HepG2 (cell line): ENCODE results near the gene MAP2K7. TPM values are rescaled to one million over a fixed set of nuclear protein-coding genes. Genes with fewer than 3 reads are reported as not detected.

ENCODE experiments used
- ARNT ChIP-seq: fragments of 450-650 bp; IDR thresholded peaks from 2 replicates; pipeline ENCODE4 v1.6.1; 2017
- ISL2 ChIP-seq: sonication (generic); formaldehyde crosslinking; IDR thresholded peaks from 2 replicates; pipeline ENCODE4 v1.5.0; 2020; ENCODE audit warnings: missing genetic modification reagents
- MLXIP ChIP-seq: sonication (generic); formaldehyde crosslinking; IDR thresholded peaks from 2 replicates; pipeline ENCODE4 v1.9.0; 2021; ENCODE audit warnings: missing genetic modification reagents, borderline replicate concordance
- TCF12 ChIP-seq, 2 experiments: fragments of 450-650 bp in 1 of 2; sonication (generic) in 1 of 2; formaldehyde crosslinking in 1 of 2; IDR thresholded peaks; 2 replicates each; pipeline versions ENCODE4 v1.6.1 to v1.8.0; 2017 to 2022; ENCODE audit warnings: antibody characterized with exemption in 1 of 2, mild to moderate bottlenecking in 1 of 2, missing genetic modification reagents in 1 of 2, moderate library complexity in 1 of 2
- TCF7 ChIP-seq: sonication (generic); IDR thresholded peaks from 2 replicates; pipeline ENCODE4 v1.6.1; 2016; ENCODE audit warnings: antibody characterized with exemption, low read depth
- TFAP4 ChIP-seq: sonication (generic); IDR thresholded peaks from 2 replicates; pipeline ENCODE4 v1.6.1; 2016; ENCODE audit warnings: low read depth, borderline replicate concordance
- TRIM24 ChIP-seq: sonication (generic); formaldehyde crosslinking; IDR thresholded peaks from 2 replicates; pipeline ENCODE4 v1.8.0; 2022; ENCODE audit warnings: mild to moderate bottlenecking, missing genetic modification reagents
- XRCC5 ChIP-seq: fragments of 200-400 bp; formaldehyde crosslinking; optimal IDR thresholded peaks from 2 replicates; pipeline ENCODE3; 2017; ENCODE audit warnings: mild to moderate bottlenecking, low read length
- ZFP36 ChIP-seq: fragments of 150-350 bp; IDR thresholded peaks from 2 replicates; pipeline ENCODE4 v1.6.1; 2018; ENCODE audit warnings: borderline replicate concordance, low read length, low read depth; ENCODE audit not compliant: partially characterized antibody
- ZFP36L2 ChIP-seq: sonication (generic); formaldehyde crosslinking; IDR thresholded peaks from 2 replicates; pipeline ENCODE4 v1.4.0; 2020; ENCODE audit warnings: missing genetic modification reagents
- ZMYM2 ChIP-seq: sonication (generic); formaldehyde crosslinking; IDR thresholded peaks from 2 replicates; pipeline ENCODE4 v1.8.0; 2022; ENCODE audit warnings: mild to moderate bottlenecking, missing genetic modification reagents
- ZNF264 ChIP-seq: sonication (generic); formaldehyde crosslinking; IDR thresholded peaks from 2 replicates; pipeline ENCODE4 v1.4.0; 2020; ENCODE audit warnings: missing genetic modification reagents
- ZNF280B ChIP-seq: sonication (generic); formaldehyde crosslinking; IDR thresholded peaks from 2 replicates; pipeline ENCODE4 v1.5.0; 2020; ENCODE audit warnings: missing genetic modification reagents, mild to moderate bottlenecking, borderline replicate concordance
- ZNF296 ChIP-seq: sonication (generic); formaldehyde crosslinking; conservative IDR thresholded peaks from 2 replicates; pipeline ENCODE4 v1.5.0; 2020; ENCODE audit warnings: mild to moderate bottlenecking, missing genetic modification reagents
- ZNF547 ChIP-seq: sonication (generic); formaldehyde crosslinking; IDR thresholded peaks from 2 replicates; pipeline ENCODE4 v1.5.1; 2020; ENCODE audit warnings: mild to moderate bottlenecking, missing genetic modification reagents
- polyA plus RNA-seq, 8 experiments: library from polyadenylated mRNA; depleted of rRNA in 3 of 8; stranded (reverse) in 7 of 8; unstranded in 1 of 8; fragments of >200 nt; fragmentation: Illumina TruSeq in 4 of 8; extraction: Trizol in 4 of 8; gene quantifications; 2 replicates each; pipeline versions ENCODE4 v1.2.1 to v1.2.3, GENCODE V29; 2011 to 2016; ENCODE audit warnings: low read depth in 4 of 8, missing spikeins in 1 of 8, mixed read lengths in 1 of 8; ENCODE audit not compliant: insufficient read depth in 1 of 8
- total RNA-seq, 5 experiments: library from RNA; depleted of rRNA; stranded (reverse); fragments of >200 nt; fragmentation: Illumina TruSeq; extraction: Trizol; gene quantifications; 2 replicates each; pipeline ENCODE4 v1.2.3, GENCODE V29; 2016; ENCODE audit warnings: low read depth in 1 of 5
- TF ChIP-seq, protein P1 (sequence below): sonication (generic); formaldehyde crosslinking; IDR thresholded peaks from 2 replicates; pipeline ENCODE4; 2020; ENCODE audit warnings: missing genetic modification reagents, mild to moderate bottlenecking, borderline replicate concordance
- TF ChIP-seq, protein P2 (sequence below), 2 experiments: fragments of 450-650 bp in 1 of 2; sonication (generic) in 1 of 2; formaldehyde crosslinking; IDR thresholded peaks; 2 replicates each; pipeline versions ENCODE4 v1.5.0 to v1.8.0; 2020 to 2022; ENCODE audit warnings: mild to moderate bottlenecking in 1 of 2, missing genetic modification reagents in 1 of 2
- TF ChIP-seq, protein P3 (sequence below): sonication (generic); formaldehyde crosslinking; IDR thresholded peaks from 2 replicates; pipeline ENCODE4 v1.4.0; 2020; ENCODE audit warnings: mild to moderate bottlenecking, missing genetic modification reagents

MAP2K7 gene
- total and polyA plus RNA-seq, 2 of the 13 experiments (the other 11 are each of a cell fraction or from before 2014, with no cell fraction given), result 9.0 to 10.8 TPM

DNA sequence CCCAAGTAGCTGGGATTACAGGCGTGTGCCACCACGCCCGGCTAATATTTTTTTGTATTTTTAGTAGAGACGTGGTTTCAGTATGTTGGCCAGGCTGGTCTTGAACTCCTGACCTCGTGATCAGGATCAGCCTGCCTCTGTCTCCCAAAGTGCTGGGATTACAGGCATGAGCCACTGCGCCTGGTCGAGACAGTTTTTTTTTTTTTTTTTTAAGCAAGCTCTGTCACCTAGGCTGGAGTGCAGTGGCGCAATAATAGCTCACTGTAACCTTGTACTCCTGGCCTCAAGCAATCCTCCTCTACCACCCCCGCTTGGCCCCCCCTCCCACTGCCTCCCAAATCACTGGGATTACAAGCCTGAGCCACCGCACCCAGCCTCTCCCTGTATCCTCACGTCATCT, 6.4 kb upstream of the MAP2K7 start (continued):
- TF ChIP-seq MLXIP (CRISPR knock-in tag), result no peak
- no peak for TF ChIP-seq TCF12 (IDR thresholded peaks at IDR 0.05)
- TF ChIP-seq TCF12 (CRISPR knock-in tag; IDR thresholded peaks at IDR 0.05), result peak; percentile 27; the same call in 1 of the 2 replicates
- TF ChIP-seq ZNF264 (CRISPR knock-in tag), result peak; percentile 63; the same call in 1 of the 2 replicates
- peak; percentile 46; the same call in 1 of the 2 replicates for TF ChIP-seq ZNF547 (CRISPR knock-in tag)
- TF ChIP-seq TFAP4, result peak; percentile 30; the same call in 1 of the 2 replicates
- TF ChIP-seq ISL2 (CRISPR knock-in tag), result 0 out of 2 replicates have a peak, but pooled peaks have one; percentile 31
- TF ChIP-seq, protein P1, sequence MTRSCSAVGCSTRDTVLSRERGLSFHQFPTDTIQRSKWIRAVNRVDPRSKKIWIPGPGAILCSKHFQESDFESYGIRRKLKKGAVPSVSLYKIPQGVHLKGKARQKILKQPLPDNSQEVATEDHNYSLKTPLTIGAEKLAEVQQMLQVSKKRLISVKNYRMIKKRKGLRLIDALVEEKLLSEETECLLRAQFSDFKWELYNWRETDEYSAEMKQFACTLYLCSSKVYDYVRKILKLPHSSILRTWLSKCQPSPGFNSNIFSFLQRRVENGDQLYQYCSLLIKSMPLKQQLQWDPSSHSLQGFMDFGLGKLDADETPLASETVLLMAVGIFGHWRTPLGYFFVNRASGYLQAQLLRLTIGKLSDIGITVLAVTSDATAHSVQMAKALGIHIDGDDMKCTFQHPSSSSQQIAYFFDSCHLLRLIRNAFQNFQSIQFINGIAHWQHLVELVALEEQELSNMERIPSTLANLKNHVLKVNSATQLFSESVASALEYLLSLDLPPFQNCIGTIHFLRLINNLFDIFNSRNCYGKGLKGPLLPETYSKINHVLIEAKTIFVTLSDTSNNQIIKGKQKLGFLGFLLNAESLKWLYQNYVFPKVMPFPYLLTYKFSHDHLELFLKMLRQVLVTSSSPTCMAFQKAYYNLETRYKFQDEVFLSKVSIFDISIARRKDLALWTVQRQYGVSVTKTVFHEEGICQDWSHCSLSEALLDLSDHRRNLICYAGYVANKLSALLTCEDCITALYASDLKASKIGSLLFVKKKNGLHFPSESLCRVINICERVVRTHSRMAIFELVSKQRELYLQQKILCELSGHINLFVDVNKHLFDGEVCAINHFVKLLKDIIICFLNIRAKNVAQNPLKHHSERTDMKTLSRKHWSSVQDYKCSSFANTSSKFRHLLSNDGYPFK (CRISPR knock-in tag), result no peak; the same call in 1 of the 2 replicates
- TF ChIP-seq TRIM24 (CRISPR knock-in tag), result no peak
- TF ChIP-seq XRCC5, result no peak
- TF ChIP-seq ZNF280B (CRISPR knock-in tag), result no peak
- TF ChIP-seq ARNT, result no peak
- TF ChIP-seq ZFP36L2, result no peak
- TF ChIP-seq, protein P2, sequence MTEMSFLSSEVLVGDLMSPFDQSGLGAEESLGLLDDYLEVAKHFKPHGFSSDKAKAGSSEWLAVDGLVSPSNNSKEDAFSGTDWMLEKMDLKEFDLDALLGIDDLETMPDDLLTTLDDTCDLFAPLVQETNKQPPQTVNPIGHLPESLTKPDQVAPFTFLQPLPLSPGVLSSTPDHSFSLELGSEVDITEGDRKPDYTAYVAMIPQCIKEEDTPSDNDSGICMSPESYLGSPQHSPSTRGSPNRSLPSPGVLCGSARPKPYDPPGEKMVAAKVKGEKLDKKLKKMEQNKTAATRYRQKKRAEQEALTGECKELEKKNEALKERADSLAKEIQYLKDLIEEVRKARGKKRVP (CRISPR knock-in tag; IDR thresholded peaks at IDR 0.05), result no peak
- TF ChIP-seq ZNF296 (CRISPR knock-in tag), result no peak
- no peak for TF ChIP-seq TCF7
- TF ChIP-seq ZMYM2, result peak; percentile 84
- TF ChIP-seq, protein P3, sequence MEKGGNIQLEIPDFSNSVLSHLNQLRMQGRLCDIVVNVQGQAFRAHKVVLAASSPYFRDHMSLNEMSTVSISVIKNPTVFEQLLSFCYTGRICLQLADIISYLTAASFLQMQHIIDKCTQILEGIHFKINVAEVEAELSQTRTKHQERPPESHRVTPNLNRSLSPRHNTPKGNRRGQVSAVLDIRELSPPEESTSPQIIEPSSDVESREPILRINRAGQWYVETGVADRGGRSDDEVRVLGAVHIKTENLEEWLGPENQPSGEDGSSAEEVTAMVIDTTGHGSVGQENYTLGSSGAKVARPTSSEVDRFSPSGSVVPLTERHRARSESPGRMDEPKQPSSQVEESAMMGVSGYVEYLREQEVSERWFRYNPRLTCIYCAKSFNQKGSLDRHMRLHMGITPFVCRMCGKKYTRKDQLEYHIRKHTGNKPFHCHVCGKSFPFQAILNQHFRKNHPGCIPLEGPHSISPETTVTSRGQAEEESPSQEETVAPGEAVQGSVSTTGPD (CRISPR knock-in tag), result no peak
- no peak for TF ChIP-seq ZFP36
